Right atrium auricular region (tissue), 2 donors: ENCODE data around the gene TRAPPC10. TPM values are rescaled to one million over a fixed set of nuclear protein-coding genes. Genes with fewer than 3 reads are reported as not detected.

Experiments used
- DNase-seq: peaks from one replicate; pipeline ENCODE4 v3.0.0-alpha.2; 2019; ENCODE audit warnings: low spot score
- H3K27ac ChIP-seq, 2 donors: fragments of 200-600 bp; sonication (generic); 1 replicate in 1 of 2; 2 replicates in 1 of 2; pipeline ENCODE4 v1.5.1; 2016 to 2019
- H3K27me3 ChIP-seq, 2 donors: fragments of 200-600 bp; sonication (generic); one replicate each; pipeline versions ENCODE4 v1.5.1 to v1.6.0; 2017 to 2019
- H3K36me3 ChIP-seq: fragments of 200-600 bp; sonication (generic); one replicate; pipeline ENCODE4 v1.5.1; 2016
- H3K4me1 ChIP-seq, 2 donors: fragments of 200-600 bp; sonication (generic); one replicate each; pipeline versions ENCODE4 v1.5.1 to v1.6.0; 2017 to 2019
- H3K4me3 ChIP-seq, 2 donors: fragments of 200-600 bp; sonication (generic); 1 replicate in 1 of 2; 2 replicates in 1 of 2; pipeline ENCODE4 v1.5.1; 2017 to 2019; ENCODE audit warnings: mild to moderate bottlenecking in 1 of 2, moderate library complexity in 1 of 2
- H3K9me3 ChIP-seq, 2 donors: fragments of 200-600 bp; sonication (generic); one replicate each; pipeline ENCODE4 v1.5.1; 2019
- total RNA-seq, 2 donors: library from RNA; depleted of rRNA; stranded (reverse); fragments of >200 nt; gene quantifications; one replicate each; pipeline ENCODE4 v1.1.0, GENCODE V29; 2016
- TF ChIP-seq, protein P1 (sequence below), 2 donors: fragments of 200-600 bp; sonication (generic); IDR thresholded peaks; one replicate each; pipeline ENCODE4 v1.5.1; 2019; ENCODE audit warnings: antibody characterized with exemption in 2 of 2

Gene TRAPPC10
- total RNA-seq, 2 donors from 2014 or later, result 18.2 to 19.7 TPM

DNA sequence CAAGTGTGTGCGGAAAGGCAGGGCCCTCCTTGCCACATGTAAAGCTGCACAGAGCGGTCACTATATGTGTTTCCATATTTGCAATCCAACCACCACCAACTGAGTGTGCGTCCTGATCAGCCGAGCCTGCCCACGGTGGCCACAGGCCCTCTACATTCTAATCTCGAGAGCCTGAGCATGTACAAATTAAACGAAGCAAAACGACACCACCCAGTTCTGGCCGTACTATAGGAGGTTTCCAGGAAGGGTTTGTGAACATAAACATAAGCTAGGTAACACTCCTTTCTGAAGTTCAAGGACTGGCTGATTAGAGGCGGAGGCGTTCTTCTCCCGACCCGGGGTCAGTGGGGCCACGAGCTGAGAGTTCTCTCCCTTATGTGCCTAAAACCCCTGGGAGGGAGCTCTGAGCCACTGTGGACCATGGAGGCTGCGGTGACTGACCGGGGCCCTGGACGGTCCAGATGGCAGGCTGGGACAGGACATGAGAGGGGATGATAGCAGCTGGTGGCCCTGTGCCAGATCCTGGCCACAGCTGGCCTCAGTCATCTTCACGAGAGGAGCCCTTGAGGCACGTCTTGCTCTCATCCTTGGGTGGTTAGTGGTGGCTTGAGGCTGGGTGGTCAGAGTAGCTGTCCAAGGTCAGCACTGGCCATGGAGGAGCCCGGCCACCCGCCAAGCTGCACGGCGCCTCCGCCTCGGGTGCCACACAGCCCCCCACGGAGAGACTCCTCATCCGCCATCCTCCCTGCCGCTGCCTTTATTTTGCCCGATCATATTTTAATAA is 39.1 kb upstream of the TRAPPC10 start:
- DNase-seq, result no peak
- Histone ChIP-seq H3K4me1 (no peaks in the 10 kb centered on the region), H3K36me3 (peaks cover 45% of the 10 kb centered on the region), H3K9me3 (no peaks in the 10 kb centered on the region), H3K4me3 (no peak overlapping the region), H3K27me3 (no peaks in the 10 kb centered on the region), H3K27ac (no peak overlapping the region)
- TF ChIP-seq, protein P1, sequence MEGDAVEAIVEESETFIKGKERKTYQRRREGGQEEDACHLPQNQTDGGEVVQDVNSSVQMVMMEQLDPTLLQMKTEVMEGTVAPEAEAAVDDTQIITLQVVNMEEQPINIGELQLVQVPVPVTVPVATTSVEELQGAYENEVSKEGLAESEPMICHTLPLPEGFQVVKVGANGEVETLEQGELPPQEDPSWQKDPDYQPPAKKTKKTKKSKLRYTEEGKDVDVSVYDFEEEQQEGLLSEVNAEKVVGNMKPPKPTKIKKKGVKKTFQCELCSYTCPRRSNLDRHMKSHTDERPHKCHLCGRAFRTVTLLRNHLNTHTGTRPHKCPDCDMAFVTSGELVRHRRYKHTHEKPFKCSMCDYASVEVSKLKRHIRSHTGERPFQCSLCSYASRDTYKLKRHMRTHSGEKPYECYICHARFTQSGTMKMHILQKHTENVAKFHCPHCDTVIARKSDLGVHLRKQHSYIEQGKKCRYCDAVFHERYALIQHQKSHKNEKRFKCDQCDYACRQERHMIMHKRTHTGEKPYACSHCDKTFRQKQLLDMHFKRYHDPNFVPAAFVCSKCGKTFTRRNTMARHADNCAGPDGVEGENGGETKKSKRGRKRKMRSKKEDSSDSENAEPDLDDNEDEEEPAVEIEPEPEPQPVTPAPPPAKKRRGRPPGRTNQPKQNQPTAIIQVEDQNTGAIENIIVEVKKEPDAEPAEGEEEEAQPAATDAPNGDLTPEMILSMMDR (IDR thresholded peaks at IDR 0.05), result no peak

DNA sequence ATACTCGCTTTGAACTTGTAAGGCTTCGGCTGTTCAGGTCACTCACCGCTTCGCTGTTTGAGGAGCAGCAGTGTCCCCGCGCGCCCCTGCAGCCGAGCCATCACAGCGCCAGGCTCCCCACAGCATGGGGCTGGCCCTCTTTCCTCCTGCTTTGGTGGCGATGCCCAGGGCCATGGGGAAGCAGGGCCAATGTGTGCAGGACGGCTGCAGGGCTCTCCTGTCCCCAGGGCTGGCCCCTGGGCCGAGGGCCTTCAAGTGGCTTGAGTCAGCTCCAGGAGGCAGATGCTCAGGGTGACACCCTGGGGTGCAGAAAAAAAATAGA is 38.5 kb upstream of the TRAPPC10 start:
- H3K27ac ChIP-seq, result no peak overlapping the region
- H3K27me3 ChIP-seq, result no peaks in the 10 kb centered on the region
- no peak for DNase-seq
- H3K4me3 ChIP-seq, result no peak overlapping the region
- H3K36me3 ChIP-seq, result peaks cover 49% of the 10 kb centered on the region
- TF ChIP-seq, protein P1 (IDR thresholded peaks at IDR 0.05), result no peak
- H3K9me3 ChIP-seq, result no peaks in the 10 kb centered on the region
- no peaks in the 10 kb centered on the region for H3K4me1 ChIP-seq

DNA sequence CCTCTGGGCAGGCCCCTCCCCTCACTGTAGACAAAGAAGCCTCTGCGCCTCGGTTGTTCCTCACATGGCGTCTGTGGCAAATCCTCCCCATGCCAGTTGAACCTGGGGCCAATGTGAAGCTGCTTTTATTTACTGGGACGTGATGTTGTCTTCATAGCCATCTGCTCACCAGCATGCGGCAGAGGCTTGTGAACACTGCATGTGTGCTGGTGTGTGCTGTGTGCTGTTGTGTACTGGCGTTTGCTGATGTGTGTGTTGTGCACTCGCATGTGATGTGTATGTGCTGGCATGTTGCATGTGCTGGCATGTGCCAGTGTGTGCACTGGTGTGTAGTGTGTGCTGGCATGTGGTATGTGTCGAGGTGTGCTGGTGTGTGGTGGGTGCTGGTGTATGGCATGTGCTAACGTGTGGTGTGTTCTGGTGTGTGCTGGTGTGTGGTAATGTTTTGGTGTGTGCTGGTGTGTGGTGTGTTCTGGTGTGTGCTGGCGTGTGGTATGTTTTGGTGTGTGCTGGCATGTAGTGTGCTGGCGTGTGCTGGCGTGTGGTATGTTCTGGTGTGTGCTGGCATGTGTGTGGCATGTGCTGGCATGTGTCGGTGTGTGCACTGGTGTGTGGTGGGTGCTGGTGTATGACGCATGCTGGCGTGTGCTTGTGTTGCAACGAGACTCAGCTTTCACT is 37.2 kb upstream of the TRAPPC10 start:
- Histone ChIP-seq H3K36me3 (peaks cover 39% of the 10 kb centered on the region), H3K27ac (no peak overlapping the region), H3K27me3 (no peaks in the 10 kb centered on the region), H3K9me3 (no peaks in the 10 kb centered on the region), H3K4me3 (no peak overlapping the region), H3K4me1 (no peaks in the 10 kb centered on the region)
- no peak for DNase-seq
- TF ChIP-seq, protein P1 (IDR thresholded peaks at IDR 0.05), result no peak

DNA sequence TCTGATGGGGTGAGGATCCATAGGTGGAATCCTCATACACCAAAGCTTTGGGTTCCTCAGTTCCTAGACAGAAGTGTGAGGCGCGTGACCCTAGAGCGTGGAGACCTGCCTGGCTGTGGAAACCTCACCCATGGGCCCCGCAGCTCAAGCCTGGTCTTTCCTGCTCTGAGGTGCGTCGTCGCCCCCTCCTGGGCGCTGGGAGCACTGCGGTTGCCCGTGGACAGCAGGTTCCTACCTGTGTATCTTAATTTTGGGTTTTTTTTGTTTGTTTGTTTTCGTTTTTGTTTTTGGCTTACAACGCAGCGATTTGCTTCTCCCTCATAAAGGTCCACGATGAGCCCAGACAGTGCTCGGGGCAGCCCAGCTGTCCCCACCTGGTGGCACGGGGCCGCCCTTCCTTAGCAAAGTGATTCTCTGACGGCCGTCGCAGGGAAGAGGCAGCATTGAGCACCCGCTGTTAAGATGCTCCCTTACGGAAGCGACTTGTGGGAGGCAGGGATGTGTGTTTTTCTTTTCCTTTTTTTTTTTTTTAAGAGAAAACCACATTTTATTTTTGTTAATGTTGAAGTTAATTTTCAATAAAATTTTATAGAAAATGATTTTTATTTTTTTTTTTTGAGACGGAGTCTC is 36.5 kb upstream of the TRAPPC10 start:
- DNase-seq, result peak; percentile 84
- no peaks in the 10 kb centered on the region for H3K9me3 ChIP-seq
- H3K27me3 ChIP-seq, result no peaks in the 10 kb centered on the region
- no peak overlapping the region for H3K27ac ChIP-seq
- no peak overlapping the region for H3K4me3 ChIP-seq
- TF ChIP-seq, protein P1 (IDR thresholded peaks at IDR 0.05), result peak; percentile 83 to 97
- H3K4me1 ChIP-seq, result no peaks in the 10 kb centered on the region
- H3K36me3 ChIP-seq, result peaks cover 34% of the 10 kb centered on the region

DNA sequence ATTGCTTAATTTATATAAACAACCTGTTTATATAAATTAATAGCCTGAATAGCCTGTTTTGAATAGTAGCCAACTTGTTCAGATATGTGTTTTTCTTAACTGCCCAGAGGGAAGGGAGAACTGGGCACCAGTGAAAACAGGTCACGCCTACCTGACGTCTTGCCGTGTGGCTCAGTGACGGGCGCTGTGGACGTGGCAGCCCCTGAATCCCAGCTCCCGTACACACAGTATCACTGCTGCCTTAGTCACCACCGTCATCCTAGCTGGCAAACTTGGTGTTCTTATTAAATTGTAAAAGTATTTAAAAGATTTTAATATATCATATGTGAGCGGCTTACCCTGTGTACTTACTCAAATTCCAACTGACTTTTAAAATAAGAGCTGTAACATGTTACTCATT is 35.4 kb upstream of the TRAPPC10 start:
- TF ChIP-seq, protein P1 (IDR thresholded peaks at IDR 0.05), result no peak
- Histone ChIP-seq H3K27ac (no peak overlapping the region), H3K4me3 (no peak overlapping the region), H3K36me3 (peaks cover 34% of the 10 kb centered on the region), H3K9me3 (no peaks in the 10 kb centered on the region), H3K27me3 (no peaks in the 10 kb centered on the region), H3K4me1 (no peaks in the 10 kb centered on the region)
- DNase-seq, result no peak
